ENCODE measurements around the gene EXOC6B. TPM values are rescaled to one million over a fixed set of nuclear protein-coding genes. Genes with fewer than 3 reads are reported as not detected.
"Not testable (repeated sequence)": the region's sequence is repeated elsewhere in the genome, so short reads cannot be mapped to it uniquely, and the experiment has no call there.

Gene EXOC6B
- total RNA-seq, 1 donor from 2014 or later: 13.8 TPM

GRCh38 chr2:72539071-72539552 lies 286.7 kb downstream of the EXOC6B start:
- no peaks in the 10 kb centered on the region for H3K4me1 Mint-ChIP-seq
- H3K9me3 Mint-ChIP-seq: peaks cover 5% of the 10 kb centered on the region
- ChIA-PET CTCF (no interaction called here), POLR2A (no interaction called here)
- ATAC-seq (ENCODE audit: low read depth) (no peak), DNase-seq (no peak)
- intact Hi-C loops (cut with micrococcal nuclease): no loop called here
- no peak for TF ChIP-seq CTCF (IDR thresholded peaks at IDR 0.05)
- peaks cover 4% of the 10 kb centered on the region for H3K36me3 Mint-ChIP-seq (ENCODE audit: low read depth)
- H3K4me3 Mint-ChIP-seq: no peak overlapping the region
- H3K27me3 Mint-ChIP-seq: no peaks in the 10 kb centered on the region
- no peak overlapping the region for H3K27ac Mint-ChIP-seq

GRCh38 chr2:72538486-72538885 lies 287.3 kb downstream of the EXOC6B start:
- ATAC-seq (ENCODE audit: low read depth) (no peak), DNase-seq (no peak)
- H3K4me3 Mint-ChIP-seq: no peak overlapping the region
- no peaks in the 10 kb centered on the region for H3K4me1 Mint-ChIP-seq
- ChIA-PET POLR2A (no interaction called here), CTCF (no interaction called here)
- no peaks in the 10 kb centered on the region for H3K27me3 Mint-ChIP-seq
- intact Hi-C loops (cut with micrococcal nuclease): no loop called here
- no peak for TF ChIP-seq CTCF (IDR thresholded peaks at IDR 0.05)
- H3K27ac Mint-ChIP-seq: no peak overlapping the region
- H3K36me3 Mint-ChIP-seq (ENCODE audit: low read depth): peaks cover 4% of the 10 kb centered on the region
- H3K9me3 Mint-ChIP-seq: peaks cover 5% of the 10 kb centered on the region

- H3K4me1 Mint-ChIP-seq; H3K27ac Mint-ChIP-seq; ATAC-seq (ENCODE audit: low read depth); POLR2A ChIA-PET; H3K9me3 Mint-ChIP-seq; DNase-seq; H3K4me3 Mint-ChIP-seq; CTCF ChIA-PET; H3K27me3 Mint-ChIP-seq; intact Hi-C loops (cut with micrococcal nuclease); H3K36me3 Mint-ChIP-seq (ENCODE audit: low read depth): not testable (repeated sequence)
Observed at GRCh38 chr2:72535586-72535985, 290.2 kb downstream of the EXOC6B start.

DNA sequence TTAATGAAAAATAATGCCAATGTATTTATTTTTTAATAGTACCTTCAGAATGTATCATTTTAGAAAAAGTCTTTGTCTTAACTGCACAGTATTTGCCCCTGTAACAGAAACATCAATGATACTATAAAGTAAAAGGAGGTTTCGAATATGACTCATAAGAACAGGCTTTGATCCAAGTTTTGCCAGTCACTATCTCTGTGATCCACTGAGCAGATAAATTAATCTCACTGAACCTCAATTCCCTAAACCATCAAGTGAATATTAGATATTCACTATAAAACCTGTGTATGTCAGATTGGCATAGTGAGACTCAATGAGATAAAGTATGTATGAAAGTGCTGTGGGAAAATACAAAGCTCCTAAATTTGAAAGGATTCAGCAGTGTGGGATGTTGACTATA lies 292.1 kb downstream of the EXOC6B start:
- H3K4me1 Mint-ChIP-seq: no peaks in the 10 kb centered on the region
- ChIA-PET POLR2A (no interaction called here), CTCF (no interaction called here)
- H3K27me3 Mint-ChIP-seq: no peaks in the 10 kb centered on the region
- ATAC-seq (ENCODE audit: low read depth) (no peak), DNase-seq (no peak)
- no peak for TF ChIP-seq CTCF (IDR thresholded peaks at IDR 0.05)
- no peak overlapping the region for H3K27ac Mint-ChIP-seq
- no peaks in the 10 kb centered on the region for H3K36me3 Mint-ChIP-seq (ENCODE audit: low read depth)
- H3K9me3 Mint-ChIP-seq: no peaks in the 10 kb centered on the region
- intact Hi-C loops (cut with micrococcal nuclease): no loop called here
- H3K4me3 Mint-ChIP-seq: no peak overlapping the region

GRCh38 chr2:72527424-72527823 lies 298.4 kb downstream of the EXOC6B start:
- no peak overlapping the region for H3K4me3 Mint-ChIP-seq
- ChIA-PET CTCF (no interaction called here), POLR2A (no interaction called here)
- no peak for DNase-seq
- H3K27me3 Mint-ChIP-seq: no peaks in the 10 kb centered on the region
- no peaks in the 10 kb centered on the region for H3K4me1 Mint-ChIP-seq
- H3K27ac Mint-ChIP-seq: no peak overlapping the region
- intact Hi-C loops (cut with micrococcal nuclease): no loop called here
- no peak for ATAC-seq (ENCODE audit: low read depth)
- no peak for TF ChIP-seq CTCF (IDR thresholded peaks at IDR 0.05)
- H3K36me3 Mint-ChIP-seq (ENCODE audit: low read depth): no peaks in the 10 kb centered on the region
- H3K9me3 Mint-ChIP-seq: no peaks in the 10 kb centered on the region

DNA sequence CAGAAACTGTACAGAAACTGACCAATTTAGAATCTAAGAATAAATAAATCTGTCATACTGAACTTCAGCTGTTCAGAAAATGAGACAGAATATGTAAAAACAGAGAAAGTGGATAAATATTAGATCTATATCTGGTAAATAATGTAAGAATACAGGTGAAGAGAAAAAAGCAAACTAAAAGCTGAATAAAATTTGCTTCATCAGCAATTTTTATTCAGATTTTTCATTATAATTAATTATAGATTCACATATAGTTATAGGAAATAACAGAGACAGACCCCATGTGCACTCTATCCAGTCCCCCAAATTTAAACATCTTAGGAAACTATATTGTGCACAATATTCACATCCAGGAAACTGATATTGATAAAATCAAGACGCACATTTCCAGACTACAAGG lies 299.2 kb downstream of the EXOC6B start:
- ChIA-PET POLR2A (no interaction called here), CTCF (no interaction called here)
- Mint-ChIP-seq H3K9me3 (no peaks in the 10 kb centered on the region), H3K27ac (no peak overlapping the region), H3K36me3 (ENCODE audit: low read depth) (no peaks in the 10 kb centered on the region), H3K4me3 (no peak overlapping the region), H3K27me3 (no peaks in the 10 kb centered on the region), H3K4me1 (no peaks in the 10 kb centered on the region)
- TF ChIP-seq CTCF (IDR thresholded peaks at IDR 0.05): no peak
- DNase-seq (no peak), ATAC-seq (ENCODE audit: low read depth) (no peak)
- intact Hi-C loops (cut with micrococcal nuclease): no loop called here

All from activated B cell treated with CpG ODN at 0.5 μM for 24 hours (primary cell).